ENCODE data around the gene PEAK3. TPM values are rescaled to one million over a fixed set of nuclear protein-coding genes. Genes with fewer than 3 reads are reported as not detected.

Gene PEAK3
- total RNA-seq, 4 donors from 2014 or later, result 1.2 to 5.8 (median 2.6) TPM

- H3K27ac ChIP-seq, result peak overlapping the region in 1 of 4 donors; percentile 70
- H3K4me3 ChIP-seq, result no peak overlapping the region
- H3K9me3 ChIP-seq, result peaks cover 0 to 1% (median 0%) of the 10 kb centered on the region in 4 donors
- no peak for TF ChIP-seq POLR2A (IDR thresholded peaks at IDR 0.05)
- peaks cover 0 to 12% (median 3%) of the 10 kb centered on the region in 4 donors for H3K4me1 ChIP-seq
- H3K27me3 ChIP-seq, result no peaks in the 10 kb centered on the region
- DNase-seq, result no peak
- H3K36me3 ChIP-seq, result peaks cover 0 to 35% (median 0%) of the 10 kb centered on the region in 3 donors
Measured at GRCh38 chr19:2319551-2319950, 37.6 kb upstream of the PEAK3 start.

- TF ChIP-seq CTCF (IDR thresholded peaks at IDR 0.05), result no peak
- no peak for TF ChIP-seq POLR2A (IDR thresholded peaks at IDR 0.05)
- H3K27me3 ChIP-seq, result no peaks in the 10 kb centered on the region
- H3K4me3 ChIP-seq, result no peak overlapping the region
- H3K36me3 ChIP-seq, result peaks cover 0 to 30% (median 0%) of the 10 kb centered on the region in 3 donors
- H3K4me1 ChIP-seq, result peaks cover 0 to 8% (median 3%) of the 10 kb centered on the region in 4 donors
- peak overlapping the region in 1 of 4 donors; percentile 70 for H3K27ac ChIP-seq
- DNase-seq, result no peak
- peaks cover 0 to 3% (median 0%) of the 10 kb centered on the region in 4 donors for H3K9me3 ChIP-seq
Measured at GRCh38 chr19:2318923-2319322, 36.9 kb upstream of the PEAK3 start.

GRCh38 chr19:2317756-2318155 is 35.8 kb upstream of the PEAK3 start:
- TF ChIP-seq POLR2A (IDR thresholded peaks at IDR 0.05) (no peak), CTCF (IDR thresholded peaks at IDR 0.05) (no peak)
- Histone ChIP-seq H3K27me3 (peaks cover 0 to 4% of the 10 kb centered on the region in 2 donors), H3K9me3 (peaks cover 0 to 3% (median 0%) of the 10 kb centered on the region in 4 donors), H3K4me3 (no peak overlapping the region), H3K36me3 (peaks cover 0 to 18% (median 0%) of the 10 kb centered on the region in 3 donors), H3K27ac (peak overlapping the region in 2 of 4 donors; percentile 2 to 70), H3K4me1 (peaks cover 0 to 8% (median 3%) of the 10 kb centered on the region in 4 donors)
- no peak for DNase-seq

- H3K4me1 ChIP-seq, result peaks cover 0 to 8% (median 3%) of the 10 kb centered on the region in 4 donors
- TF ChIP-seq CTCF (IDR thresholded peaks at IDR 0.05) (no peak), POLR2A (IDR thresholded peaks at IDR 0.05) (no peak)
- DNase-seq, result no peak
- H3K9me3 ChIP-seq, result peaks cover 0 to 3% (median 0%) of the 10 kb centered on the region in 4 donors
- H3K27ac ChIP-seq, result peak overlapping the region in 1 of 4 donors; percentile 70
- peaks cover 0 to 14% (median 0%) of the 10 kb centered on the region in 3 donors for H3K36me3 ChIP-seq
- H3K27me3 ChIP-seq, result peaks cover 0 to 8% of the 10 kb centered on the region in 2 donors
- H3K4me3 ChIP-seq, result no peak overlapping the region
Measured at GRCh38 chr19:2317300-2317699, 35.3 kb upstream of the PEAK3 start.

GRCh38 chr19:2315818-2316353 is 33.9 kb upstream of the PEAK3 start:
- Histone ChIP-seq H3K27ac (peak overlapping the region in 1 of 4 donors; percentile 58), H3K36me3 (no peaks in the 10 kb centered on the region), H3K9me3 (peaks cover 0 to 3% (median 0%) of the 10 kb centered on the region in 4 donors), H3K27me3 (peaks cover 0 to 12% of the 10 kb centered on the region in 2 donors), H3K4me1 (peaks cover 0 to 8% (median 3%) of the 10 kb centered on the region in 4 donors), H3K4me3 (no peak overlapping the region)
- TF ChIP-seq POLR2A (IDR thresholded peaks at IDR 0.05) (no peak), CTCF (IDR thresholded peaks at IDR 0.05) (peak; percentile 23 to 72 (median 50))
- peak; percentile 64 to 80 (median 69) for DNase-seq

GRCh38 chr19:2315121-2315817 is 33.3 kb upstream of the PEAK3 start:
- Histone ChIP-seq H3K4me3 (no peak overlapping the region), H3K36me3 (no peaks in the 10 kb centered on the region), H3K27ac (peak overlapping the region in 1 of 4 donors; percentile 58), H3K9me3 (peaks cover 0 to 3% (median 0%) of the 10 kb centered on the region in 4 donors), H3K27me3 (peaks cover 0 to 12% of the 10 kb centered on the region in 2 donors), H3K4me1 (peaks cover 0 to 8% (median 3%) of the 10 kb centered on the region in 4 donors)
- no peak for DNase-seq
- TF ChIP-seq CTCF (IDR thresholded peaks at IDR 0.05) (no peak), POLR2A (IDR thresholded peaks at IDR 0.05) (no peak)
